ENCODE data around the gene SMCR8. TPM values are rescaled to one million over a fixed set of nuclear protein-coding genes. Genes with fewer than 3 reads are reported as not detected.

SMCR8 gene
- total and polyA plus RNA-seq, 2 donors (not counting 3 experiments of a cell fraction or from before 2014, with no cell fraction given) = 9.5 to 17.6 TPM

- intact Hi-C loops (cut with micrococcal nuclease) = no loop called here
- Histone ChIP-seq H3K4me1 (ENCODE audit: control insufficient read depth, extremely low read depth, insufficient read depth, low read length) (no peaks in the 10 kb centered on the region), H3K36me3 (ENCODE audit: control insufficient read depth in 2 of 2, extremely low read depth in 1 of 2, insufficient read depth in 2 of 2, low read length in 2 of 2) (no peaks in the 10 kb centered on the region), H3K27me3 (ENCODE audit: control insufficient read depth in 2 of 2, insufficient read depth in 2 of 2, low read length in 2 of 2) (peaks cover 0 to 4% of the 10 kb centered on the region in 2 experiments), H3K79me2 (ENCODE audit: control insufficient read depth, insufficient read depth, low read length) (no peaks in the 10 kb centered on the region), H3K27ac (ENCODE audit: insufficient read depth, low read depth, low read length) (no peak overlapping the region), H3K4me2 (ENCODE audit: insufficient read depth, low read length) (no peak overlapping the region), H2AFZ (ENCODE audit: low read depth, low read length) (no peak overlapping the region), H4K20me1 (replicated peaks; ENCODE audit: control insufficient read depth, extremely low read depth, insufficient read depth, low read length) (no peaks in the 10 kb centered on the region), H3K9me1 (replicated peaks; ENCODE audit: control insufficient read depth, extremely low read depth, insufficient read depth, low read length) (no peaks in the 10 kb centered on the region), H3K9me3 (replicated peaks; ENCODE audit: control insufficient read depth, insufficient read depth, low read length) (no peaks in the 10 kb centered on the region), H3K4me3 (replicated peaks in 1 of 3; ENCODE audit: insufficient read depth in 1 of 3, low read depth in 1 of 3, low read length in 3 of 3) (no peak overlapping the region), H3K9ac (replicated peaks; ENCODE audit: extremely low read depth, insufficient read depth, low read length) (no peak overlapping the region)
- ChIA-PET POLR2A (no interaction called here), CTCF (interaction anchor here (1.0 kb wide), 1 partner anchor 14 kb away, joined by 3 read pairs; no protein-coding TSS in a partner anchor)
- no peak for DNase-seq (ENCODE audit: low read depth, low spot score)
- BruUV-seq (replicated peaks) = no TSS peak
- TF ChIP-seq JUN (IDR thresholded peaks at IDR 0.05; ENCODE audit: borderline replicate concordance, insufficient read depth, insufficient read length, low read depth) (no peak), MYC (IDR thresholded peaks at IDR 0.05; ENCODE audit: low read depth, low read length) (no peak), CTCF (IDR thresholded peaks at IDR 0.05; ENCODE audit: extremely low read depth in 1 of 2, insufficient read depth in 1 of 2, low read depth in 1 of 2, low read length in 2 of 2) (no peak), MAX (IDR thresholded peaks at IDR 0.05; ENCODE audit: insufficient read depth, insufficient read length) (no peak), POLR2AphosphoS5 (IDR thresholded peaks at IDR 0.05; ENCODE audit: insufficient read depth, low read depth, low read length) (no peak), GATA2 (IDR thresholded peaks at IDR 0.05; ENCODE audit: insufficient read depth, insufficient read length, low read depth, low read length) (no peak), FOS (IDR thresholded peaks at IDR 0.05; ENCODE audit: borderline replicate concordance, insufficient read depth, low read length) (no peak), EZH2 (IDR thresholded peaks at IDR 0.05; ENCODE audit: borderline replicate concordance, low read depth, low read length, severe bottlenecking) (no peak), POLR2A (IDR thresholded peaks at IDR 0.05; ENCODE audit: low read depth, low read length) (no peak)
- dilution Hi-C loops (cut with MboI; ENCODE audit: extremely low pct_ligation_motif_present, low sequenced_read_pairs) = no loop called here
- no peak for FAIRE-seq
These were observed 53.9 kb downstream of the SMCR8 start for GRCh38 chr17:18368946-18369345.
